ENCODE data around the gene NACA2. TPM values are rescaled to one million over a fixed set of nuclear protein-coding genes. Genes with fewer than 3 reads are reported as not detected.
"Not testable (repeated sequence)": the region's sequence is repeated elsewhere in the genome, so short reads cannot be mapped to it uniquely, and the experiment has no call there.

Gene NACA2
- total RNA-seq, 1 donor from 2014 or later: not detected

DNA sequence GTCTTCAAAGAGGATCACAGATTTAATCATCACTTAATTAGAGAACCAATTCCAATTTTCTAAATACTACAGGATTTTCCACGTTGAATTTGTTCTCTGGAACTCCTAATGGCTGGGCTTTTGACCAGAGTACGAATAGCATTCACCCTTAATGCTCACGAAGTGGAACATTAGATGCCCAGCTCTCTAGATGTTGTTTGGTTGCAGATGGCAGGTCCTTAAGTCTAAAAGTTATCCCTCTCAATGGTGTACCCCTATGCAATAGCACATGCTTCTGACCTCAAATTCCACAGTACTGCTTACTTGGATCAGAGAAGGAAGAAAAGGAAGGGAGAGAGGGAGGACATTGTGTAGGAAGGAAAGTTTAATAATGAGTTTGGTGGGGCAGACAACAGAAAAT, 8.6 kb upstream of the NACA2 start:
- no peak for DNase-seq (ENCODE audit: low spot score)

DNA sequence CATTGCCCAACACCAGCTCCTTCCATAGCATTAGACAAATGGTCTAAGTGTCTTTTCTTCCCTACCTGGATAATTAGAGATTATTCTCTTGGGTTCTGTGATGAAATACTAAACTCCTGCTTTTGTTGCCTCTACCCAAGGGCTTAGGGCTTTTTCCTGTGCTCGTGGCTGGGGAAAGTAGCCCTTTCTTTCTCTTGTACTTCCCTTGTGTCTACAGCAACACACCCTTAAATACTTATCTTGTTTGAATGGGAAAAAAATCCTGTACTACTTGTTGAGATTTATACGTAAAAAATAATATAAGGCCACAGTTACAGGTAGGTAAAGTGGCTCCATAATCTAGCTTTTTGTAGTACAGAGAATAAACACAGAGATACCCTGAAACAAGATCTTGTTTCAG, 7.0 kb upstream of the NACA2 start:
- DNase-seq (ENCODE audit: low spot score): no peak

DNA sequence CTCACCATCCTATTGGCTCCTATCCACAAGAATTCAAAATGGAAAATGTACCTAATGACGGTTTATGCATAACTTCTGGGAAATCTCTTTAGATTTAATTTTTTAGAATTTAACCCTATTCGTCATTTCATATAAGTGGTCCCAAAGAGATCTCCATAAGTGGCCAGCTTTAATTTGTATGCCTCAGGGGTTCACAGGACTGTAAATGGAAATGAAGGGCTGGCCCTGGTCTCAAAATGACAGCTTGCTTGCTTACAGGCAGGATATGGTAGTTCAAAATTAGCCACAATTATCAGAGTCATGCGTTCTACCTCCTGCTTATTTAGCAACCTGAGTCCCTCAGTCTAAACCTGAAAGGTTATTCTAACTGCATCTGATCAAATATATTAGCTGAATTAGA, 6.6 kb upstream of the NACA2 start:
- no peak for DNase-seq (ENCODE audit: low spot score)

DNA sequence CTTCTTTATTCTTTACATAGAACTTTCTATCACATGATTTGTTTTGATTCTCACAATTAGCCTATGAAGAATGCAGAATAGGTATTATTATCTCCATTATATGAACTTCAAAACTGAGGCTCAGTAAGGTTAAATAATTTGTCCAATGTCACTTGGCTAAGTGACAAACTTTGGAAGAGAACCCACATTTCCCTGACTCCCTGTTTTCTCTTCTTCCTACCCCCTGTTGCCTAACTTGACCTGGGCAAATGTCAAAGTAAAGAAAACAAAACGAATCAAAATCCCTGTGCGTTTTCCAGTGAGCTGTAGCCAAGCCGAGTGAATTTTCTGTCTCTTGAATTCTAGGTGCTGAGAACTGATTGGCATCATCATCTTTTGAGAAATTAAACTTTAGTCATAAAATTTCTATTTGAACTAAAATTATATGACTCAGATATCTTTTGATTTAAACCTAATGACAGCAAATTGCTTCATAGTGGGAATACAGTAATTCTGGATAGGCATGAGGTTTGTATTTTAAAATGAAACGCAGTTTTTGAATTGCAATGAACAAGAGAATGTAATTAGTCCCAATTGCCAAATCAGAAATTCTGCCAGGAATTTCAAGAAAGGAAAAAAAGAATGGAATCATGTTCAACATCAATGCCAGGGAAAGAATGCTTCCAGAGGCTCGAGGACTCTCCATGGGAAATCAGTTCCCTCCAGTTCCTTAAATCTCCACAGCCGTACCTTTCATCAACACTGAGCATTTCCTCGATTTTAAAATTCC, 4.6 kb upstream of the NACA2 start:
- DNase-seq (ENCODE audit: low spot score): no peak

DNA sequence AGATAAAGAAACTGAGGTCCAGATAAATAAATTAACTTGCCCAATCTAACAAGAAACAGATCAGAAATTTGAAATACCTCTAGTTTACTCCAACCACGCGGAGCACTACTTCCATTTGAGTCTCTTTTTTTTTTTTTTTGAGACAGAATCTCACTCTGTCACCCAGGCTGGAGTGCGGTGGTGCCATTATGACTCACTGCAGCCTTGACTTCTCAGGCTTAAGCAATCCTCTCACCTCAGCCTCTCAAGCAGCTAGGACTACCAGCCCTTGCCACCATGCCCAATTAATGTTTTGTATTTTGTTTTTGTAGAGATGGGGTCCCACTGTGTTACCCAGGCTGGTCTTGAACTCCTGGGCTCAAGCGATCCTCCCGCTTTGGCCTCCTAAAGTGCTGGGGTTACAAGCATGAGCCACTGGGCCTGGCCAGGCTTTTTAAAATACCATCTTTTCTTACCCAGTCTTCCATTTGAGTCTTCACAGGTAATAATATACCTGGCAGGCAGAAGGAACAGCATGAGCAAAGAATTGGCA, 3.3 kb upstream of the NACA2 start:
- DNase-seq (ENCODE audit: low spot score): no peak

DNA sequence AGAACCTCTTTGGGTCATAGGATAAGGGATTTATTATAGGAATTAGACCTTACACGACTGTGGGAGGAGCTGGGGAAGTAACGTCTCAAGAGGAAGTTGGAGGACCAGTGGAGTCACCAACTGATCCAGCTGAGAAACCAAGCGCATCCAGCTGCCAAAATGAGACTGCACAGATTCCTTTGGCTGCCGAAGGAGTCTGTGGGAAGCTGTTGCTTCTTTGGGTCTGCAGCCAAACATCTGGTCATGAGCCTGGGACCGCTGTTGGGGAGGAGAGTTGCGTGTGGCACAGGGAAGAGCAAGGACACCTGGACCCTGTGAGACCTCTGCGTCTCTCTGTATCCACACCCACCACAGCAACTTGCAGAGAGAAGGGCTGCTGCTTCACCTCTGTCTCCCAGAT, 2.4 kb upstream of the NACA2 start:
- DNase-seq (ENCODE audit: low spot score): no peak

DNA sequence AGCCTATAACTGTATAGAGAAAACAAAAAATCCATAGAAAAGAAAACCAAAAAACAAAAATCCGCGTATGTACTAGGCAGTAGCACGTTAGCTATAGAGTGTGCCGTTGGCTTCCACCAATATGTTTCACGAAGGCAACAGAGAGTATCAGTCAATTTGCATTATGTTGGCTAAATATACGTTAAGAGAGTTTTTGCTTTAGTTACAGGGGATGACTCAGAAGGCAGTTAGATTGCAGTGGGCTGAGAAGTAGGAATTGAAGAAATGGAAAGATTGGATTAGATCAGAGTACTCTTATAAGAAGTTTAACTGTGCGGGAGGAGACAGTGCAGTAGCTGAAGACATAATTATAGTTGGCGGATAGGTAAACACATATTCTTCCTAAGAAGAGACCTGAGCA, 911 bp upstream of the NACA2 start:
- DNase-seq (ENCODE audit: low spot score): no peak

DNA sequence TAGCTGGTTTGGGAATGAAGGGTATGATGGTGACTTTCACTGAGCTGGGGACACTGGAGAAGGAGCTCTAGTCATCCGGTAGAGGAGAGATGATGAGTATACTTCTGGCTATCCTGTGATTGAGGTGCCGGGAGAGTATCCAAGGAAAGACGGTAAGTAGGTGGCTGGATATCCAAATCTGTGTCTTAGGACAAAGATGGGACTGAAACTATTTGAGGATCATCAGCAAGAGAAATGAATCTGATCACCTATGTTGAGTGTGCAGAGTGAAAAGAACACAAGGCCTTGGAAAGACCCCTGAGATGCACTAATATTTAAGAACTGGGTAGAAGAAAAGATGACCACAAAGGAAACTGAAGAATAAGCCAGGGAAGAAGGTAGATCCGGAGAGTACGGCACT, 1.0 kb downstream of the NACA2 start:
- DNase-seq (ENCODE audit: low spot score): no peak

DNA sequence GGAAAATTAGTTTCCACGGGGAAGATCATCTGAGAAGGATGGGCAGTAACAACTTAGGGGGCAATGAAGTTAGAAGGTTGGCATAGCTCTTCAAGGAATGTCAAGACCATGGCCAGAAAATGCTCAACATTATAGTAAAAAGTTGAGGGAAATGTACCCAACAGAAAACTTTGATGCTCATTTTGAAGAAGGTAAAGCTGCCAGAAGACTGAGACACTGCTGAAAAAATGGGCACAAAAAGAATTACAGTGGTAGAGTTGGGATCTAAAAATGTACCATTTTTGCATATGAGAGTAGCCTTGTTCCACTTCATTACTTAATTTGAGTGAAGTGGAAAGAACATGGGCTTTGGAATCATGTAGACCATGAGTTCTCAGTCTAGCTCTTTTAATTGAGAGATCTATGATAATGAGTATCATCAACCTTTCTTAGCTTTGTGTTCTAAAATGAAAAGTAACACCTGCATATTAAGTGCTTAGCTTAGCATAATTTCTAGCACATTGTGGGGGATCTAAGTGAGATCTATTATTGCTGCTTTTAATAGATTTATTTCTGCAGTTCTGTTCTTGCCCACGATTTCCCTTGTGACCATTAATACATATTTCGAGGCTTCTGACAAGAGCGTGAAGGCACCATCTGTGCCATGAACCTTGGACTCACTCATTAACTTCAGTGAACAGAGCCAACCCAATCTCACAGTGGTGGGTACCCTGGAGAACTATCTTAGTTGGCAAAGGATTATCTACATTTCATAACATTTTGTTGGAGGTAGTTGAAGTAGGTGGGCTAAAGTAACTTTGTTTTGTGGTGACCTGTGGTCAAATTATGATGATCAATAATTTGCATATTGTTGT, 3.0 kb downstream of the NACA2 start:
- no peak for DNase-seq (ENCODE audit: low spot score)

DNA sequence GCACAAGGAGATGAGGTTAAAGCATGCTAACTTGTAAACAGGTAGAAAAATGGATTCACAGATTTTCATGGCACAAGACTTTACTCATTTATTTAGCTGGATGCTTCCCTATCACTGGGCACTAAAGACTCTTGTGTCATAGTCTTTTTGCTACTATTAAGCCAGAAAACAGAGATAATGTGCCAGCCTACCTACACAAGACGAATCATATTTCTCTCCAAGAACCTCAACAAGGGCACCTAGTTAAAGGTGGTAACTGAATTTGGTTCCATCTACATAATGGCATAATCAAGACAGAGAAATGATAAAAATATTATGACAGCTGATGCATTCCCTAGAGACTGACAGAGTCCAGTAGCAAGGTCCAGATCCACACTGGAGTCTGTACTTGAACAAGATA, 3.8 kb downstream of the NACA2 start:
- DNase-seq (ENCODE audit: low spot score): no peak

DNA sequence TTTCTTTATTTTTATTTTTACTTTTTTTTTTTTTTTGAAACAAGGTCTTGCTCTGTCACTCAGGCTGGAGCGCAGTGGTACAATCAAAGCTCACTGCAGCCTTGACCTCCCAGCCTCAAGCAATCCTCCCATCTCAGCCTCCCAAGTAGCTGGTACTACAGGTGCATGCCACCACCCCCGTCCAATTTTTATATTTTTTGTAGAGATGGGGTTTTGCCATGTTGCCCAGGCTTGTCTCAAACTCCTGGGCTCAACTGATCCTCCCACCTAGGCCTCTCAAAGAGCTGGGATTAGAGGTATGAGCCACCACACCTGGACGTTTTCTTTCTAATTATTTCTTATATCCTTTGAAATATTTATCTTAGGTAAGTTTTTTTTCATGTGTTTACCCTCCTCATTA, 4.4 kb downstream of the NACA2 start:
- DNase-seq (ENCODE audit: low spot score): not testable (repeated sequence)

DNA sequence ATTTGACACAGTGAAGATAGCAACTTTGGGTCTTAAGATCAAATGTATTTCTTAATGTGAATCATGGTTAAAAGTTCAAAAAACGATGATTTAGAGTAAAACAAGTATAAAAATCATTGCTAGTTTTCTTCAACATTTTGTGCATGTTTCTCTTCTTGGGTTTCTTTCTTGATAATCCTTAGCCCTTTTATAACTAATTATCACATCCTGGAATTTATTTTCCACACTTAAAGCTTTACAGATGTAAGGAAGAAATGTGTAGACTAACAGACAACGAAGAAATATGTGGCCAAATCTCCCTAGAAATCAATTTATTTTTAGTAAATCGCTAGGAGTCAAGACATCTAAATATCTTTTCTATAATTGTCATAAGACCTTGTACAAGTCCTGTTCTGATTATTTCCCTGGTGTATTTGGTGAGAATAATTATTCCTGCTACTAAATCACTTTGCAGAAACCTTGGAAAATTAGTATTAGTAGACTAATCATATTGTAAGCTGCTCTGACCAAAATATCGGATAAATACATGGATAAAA, 4.9 kb downstream of the NACA2 start:
- no peak for DNase-seq (ENCODE audit: low spot score)

DNA sequence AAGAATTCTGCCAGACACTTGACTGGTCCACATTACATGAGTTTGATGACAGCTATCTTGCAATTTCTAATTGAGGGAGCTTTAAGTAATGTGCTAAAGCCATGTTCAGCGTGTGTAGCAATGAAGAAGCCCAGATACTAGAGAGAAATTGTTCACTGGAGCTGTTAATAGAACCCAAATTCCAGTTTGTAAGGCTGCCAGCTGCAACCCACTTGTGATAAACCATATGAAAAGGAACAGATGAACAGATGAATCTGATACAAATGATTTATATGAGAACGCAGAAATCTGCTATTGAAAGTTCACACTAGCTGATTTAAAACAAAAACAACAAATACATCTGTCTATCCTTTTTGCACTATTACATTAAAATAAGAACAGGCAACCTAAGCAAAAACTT, 6.2 kb downstream of the NACA2 start:
- no peak for DNase-seq (ENCODE audit: low spot score)

DNA sequence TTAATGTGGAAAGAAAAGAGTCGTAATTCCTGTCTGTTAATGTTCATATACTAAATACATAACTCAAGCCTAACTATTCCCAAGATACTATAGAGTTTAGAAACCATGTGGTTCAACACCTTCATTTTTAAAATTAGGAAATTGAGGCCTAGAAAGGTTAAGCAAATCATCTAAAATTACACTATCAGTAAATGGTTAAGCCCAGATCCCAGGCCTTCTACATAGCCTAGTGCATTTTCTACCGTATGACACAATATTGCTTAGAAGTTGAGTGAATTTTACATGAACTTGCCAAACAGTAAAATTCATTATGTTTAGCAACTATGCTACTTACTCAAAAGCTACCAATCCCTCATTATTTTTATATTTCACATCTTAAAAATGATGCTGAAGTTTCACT, 6.8 kb downstream of the NACA2 start:
- no peak for DNase-seq (ENCODE audit: low spot score)

DNA sequence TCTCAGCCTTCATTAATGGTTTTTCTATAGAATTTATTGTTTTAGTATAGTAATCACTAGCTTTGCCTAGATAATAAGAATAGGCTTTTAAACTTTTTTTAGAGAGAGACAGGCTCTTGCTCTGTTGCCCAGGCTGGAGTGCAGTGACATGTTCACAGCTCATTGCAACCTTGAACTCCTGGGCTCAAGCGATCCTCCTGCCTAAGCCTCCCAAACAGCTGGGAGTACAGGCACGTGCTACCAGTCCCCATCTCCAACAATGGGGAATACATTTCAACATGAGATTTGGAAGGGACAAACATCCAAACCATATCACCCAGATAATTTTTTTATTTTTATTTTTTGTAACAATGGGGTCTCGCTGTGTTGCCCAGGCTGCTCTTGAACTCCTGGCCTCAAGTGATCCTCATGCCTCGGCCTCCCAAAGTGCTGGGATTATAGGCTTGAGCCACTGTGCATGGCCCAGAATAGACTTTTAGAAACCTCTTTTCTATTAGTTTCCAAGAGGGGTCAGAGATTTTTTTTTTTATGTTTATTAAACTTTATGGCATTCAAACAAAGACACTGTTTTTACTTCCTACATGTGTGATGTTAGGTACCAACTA, 7.3 kb downstream of the NACA2 start:
- no peak for DNase-seq (ENCODE audit: low spot score)

DNA sequence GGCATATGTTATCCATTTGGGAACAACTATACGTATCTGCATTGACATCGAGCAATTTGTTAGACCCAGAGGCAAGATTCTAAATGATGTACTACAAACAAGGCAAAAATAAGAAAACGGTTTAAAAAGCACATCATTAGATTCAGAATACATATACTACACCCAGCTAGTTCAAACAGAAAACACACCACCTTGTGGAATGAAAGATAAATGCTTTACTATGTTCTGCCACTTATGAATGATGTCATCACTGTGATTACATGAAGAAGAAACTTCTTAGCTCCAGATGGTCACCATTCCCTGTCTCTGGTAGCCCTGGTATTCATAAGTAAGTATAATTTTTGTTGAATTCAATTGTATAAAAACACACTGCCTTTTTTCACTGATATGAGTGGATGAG, 7.8 kb downstream of the NACA2 start:
- no peak for DNase-seq (ENCODE audit: low spot score)

DNA sequence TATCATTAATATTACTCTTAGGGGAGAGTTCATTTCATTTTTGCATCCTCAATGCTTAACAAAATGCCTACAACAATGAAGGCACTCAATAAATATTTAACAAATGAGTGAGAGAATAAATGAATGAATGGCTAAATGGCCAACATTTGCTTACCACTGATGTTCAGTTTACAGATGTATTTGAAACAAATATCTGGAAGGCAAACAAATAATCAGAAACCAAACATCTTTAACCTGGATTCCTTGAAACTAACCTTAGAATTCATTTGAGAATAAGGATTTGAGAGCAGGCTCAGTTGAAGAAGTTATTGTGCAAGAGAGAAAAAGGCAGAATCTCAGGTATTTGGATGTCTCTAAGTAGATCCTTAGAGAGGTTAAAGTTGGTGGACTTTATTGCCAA, 8.4 kb downstream of the NACA2 start:
- no peak for DNase-seq (ENCODE audit: low spot score)

DNA sequence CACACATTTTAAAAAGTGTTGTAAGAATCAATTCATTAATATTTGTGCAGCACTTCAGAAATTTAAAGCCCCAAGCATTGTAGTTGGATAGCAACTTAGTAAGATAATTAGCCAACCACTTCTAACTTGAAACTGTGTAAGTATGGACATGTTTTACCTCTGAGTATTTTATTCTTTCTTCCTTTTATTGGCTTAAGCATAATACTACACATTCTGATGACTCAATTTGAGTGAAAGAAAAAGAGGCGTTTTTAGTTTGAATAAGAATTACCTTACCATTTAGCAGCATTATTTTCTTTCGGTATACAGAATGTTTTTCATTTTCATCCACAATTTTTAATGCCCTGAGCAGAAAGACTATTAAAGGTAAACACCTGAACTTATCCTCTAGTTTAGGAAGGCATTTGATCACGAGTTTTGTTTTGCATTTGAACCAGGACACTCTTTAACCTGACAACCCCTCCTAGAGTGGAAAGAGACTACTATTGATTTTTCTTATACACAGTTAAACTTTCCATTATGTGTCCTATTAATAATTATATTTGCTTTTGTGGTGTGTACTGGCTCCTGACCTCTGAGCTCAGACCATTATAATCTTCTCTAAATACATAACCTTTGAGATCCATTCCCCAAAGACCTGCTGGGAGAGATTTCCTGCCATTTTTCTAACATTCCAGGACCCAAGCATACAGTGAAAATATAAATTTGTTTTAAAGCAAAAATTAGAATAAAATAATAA, 9.2 kb downstream of the NACA2 start:
- no peak for DNase-seq (ENCODE audit: low spot score)

DNA sequence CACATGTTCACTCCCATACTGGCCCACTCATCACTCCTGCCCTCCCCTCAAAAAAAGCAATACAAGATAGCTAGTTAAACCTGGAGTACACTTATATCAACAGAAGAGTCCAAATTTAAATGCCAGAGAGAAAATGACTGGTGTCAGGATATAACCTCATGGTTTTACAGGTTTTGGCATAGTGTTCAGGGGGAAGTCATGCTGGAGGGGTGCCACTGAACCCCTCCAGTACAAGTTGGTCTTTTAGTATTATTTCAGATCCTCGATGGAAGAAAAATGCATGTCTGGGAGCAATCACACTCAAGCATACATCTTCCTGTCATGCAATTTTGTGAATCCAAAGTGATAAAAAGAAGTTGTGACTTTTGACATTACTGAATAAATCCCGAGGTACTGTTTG, 10.5 kb downstream of the NACA2 start:
- DNase-seq (ENCODE audit: low spot score): no peak

DNA sequence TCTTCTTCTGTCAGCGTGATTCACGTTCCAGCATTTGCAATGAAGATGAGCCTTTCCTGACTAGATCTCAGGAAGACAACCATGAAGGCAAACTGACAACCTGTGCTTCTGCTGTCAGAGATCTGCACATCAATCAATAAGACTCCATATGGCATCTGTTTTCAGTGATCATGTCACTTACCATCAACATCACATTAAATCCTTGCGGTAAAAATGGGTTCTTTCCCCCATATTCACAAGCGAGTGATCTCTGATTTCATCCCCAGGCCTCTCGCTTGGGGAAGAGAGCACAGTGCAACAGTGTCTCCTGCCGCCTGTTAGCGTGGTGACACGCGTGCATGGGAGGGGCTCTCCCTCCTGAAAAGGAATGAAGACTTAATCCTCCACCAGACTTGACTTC, 11.1 kb downstream of the NACA2 start:
- DNase-seq (ENCODE audit: low spot score): no peak

DNA sequence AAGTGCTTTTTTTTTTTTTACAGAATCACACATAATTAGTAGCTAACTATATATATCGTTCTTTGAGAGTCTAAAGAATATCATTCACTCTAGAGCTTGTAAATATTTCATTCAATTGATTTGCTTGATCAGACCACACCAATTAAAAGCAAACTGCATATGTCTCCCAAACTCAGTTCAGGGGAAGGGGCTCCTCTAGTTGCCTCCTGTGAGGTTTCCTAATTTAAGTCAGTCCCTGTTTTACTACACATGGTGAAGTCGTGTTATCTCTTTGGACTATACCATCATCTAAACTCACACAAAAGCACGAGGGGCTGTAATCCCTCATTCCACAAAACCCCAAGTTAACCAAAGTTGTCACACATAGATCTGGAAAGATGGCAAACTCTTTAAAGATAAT, 11.7 kb downstream of the NACA2 start:
- no peak for DNase-seq (ENCODE audit: low spot score)

DNA sequence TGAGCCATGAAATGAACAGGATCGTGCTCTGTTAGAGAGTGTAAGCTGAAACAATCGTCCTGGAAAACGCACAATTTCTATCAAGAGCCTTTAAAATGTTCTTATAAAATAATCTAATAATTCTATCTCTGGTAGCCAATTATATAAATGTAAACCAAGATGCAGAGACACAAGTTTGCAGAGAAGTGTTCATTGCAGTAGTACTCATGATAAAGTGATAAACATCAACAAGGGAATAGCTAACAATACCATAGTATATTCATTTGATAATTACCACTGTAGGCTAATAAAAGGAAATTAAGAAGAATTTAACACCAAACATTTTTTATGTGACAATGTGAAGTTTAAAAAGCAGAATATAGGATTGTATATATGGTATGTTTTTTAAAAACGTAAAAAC, 12.4 kb downstream of the NACA2 start:
- no peak for DNase-seq (ENCODE audit: low spot score)
